Measurements from ENCODE around the gene TCEANC. TPM values are rescaled to one million over a fixed set of nuclear protein-coding genes. Genes with fewer than 3 reads are reported as not detected.
"Not testable (repeated sequence)": the region's sequence is repeated elsewhere in the genome, so short reads cannot be mapped to it uniquely, and the experiment has no call there.

Gene TCEANC
- total RNA-seq, 2 experiments from 2014 or later: 1.2 to 1.6 TPM

DNA sequence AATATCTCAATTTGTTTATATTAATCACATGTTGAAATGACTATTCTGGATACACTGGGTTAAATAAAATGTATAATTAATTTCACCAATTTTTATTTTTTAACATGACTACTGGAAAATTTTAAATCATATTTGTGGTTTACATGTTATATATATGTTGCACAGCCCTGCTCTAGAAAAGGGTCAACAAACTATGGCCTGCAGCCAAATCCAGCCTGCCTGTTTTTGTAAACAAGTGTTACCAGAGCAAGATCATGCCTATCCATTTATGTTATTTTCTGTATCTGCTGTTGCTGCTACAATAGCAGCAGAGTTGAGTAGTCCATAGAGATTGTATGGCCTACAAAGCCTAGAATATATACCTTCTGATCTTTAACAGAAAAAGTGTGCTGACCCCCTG lies 1.2 kb downstream of the TCEANC start:
- POLR2A ChIA-PET: no interaction called here
- CTCF ChIA-PET: interaction anchor here (1.2 kb wide), 1 partner anchor 8 kb away, joined by 6 read pairs; no protein-coding TSS in a partner anchor

DNA sequence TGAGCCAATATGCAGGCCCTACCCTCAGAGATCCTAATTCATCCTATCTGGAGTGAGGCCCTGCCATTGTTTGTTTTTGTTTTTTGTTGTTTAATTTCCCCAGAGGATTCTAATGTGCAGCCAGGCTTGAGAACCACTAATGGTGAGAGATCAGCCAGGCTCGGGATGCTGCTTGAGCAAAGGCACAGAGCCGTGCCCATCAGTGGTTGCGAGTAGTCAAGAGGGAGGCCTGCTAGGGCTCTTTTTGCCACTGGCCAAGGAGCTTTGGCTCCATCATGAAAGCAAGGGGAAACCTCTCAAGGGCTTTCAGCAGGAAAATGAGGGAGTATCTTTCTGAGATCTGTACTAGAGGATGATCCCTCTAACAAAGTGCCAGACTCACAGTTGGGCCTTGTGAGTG lies 2.7 kb downstream of the TCEANC start:
- ChIA-PET POLR2A (interaction anchor here (0.6 kb wide), 1 partner anchor 59 kb away, joined by 3 read pairs; no protein-coding TSS in a partner anchor), CTCF (interaction anchor here (1.2 kb wide), 1 partner anchor 79 kb away, joined by 3 read pairs; the partner anchor contains the start of genes OFD1 and TRAPPC2)

DNA sequence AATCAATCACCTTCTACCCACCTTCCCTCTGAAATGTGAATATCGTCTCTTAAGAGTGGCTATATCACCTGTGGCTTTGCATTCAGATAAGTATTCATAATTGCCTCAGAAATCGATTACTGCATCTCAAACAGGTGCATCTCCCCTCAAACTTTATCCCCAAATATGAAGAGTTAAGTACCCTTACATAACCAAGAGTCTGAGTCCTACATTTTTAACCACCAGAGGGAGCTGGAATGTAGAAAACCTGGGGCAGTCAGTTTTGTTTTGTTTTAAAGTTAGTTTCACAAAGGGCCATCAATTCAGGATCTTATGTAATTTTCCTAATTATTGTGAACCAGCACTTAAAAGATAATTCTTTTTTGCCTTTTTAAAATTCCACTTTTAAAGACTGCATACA lies 5.7 kb downstream of the TCEANC start:
- POLR2A ChIA-PET: no interaction called here
- CTCF ChIA-PET: no interaction called here

DNA sequence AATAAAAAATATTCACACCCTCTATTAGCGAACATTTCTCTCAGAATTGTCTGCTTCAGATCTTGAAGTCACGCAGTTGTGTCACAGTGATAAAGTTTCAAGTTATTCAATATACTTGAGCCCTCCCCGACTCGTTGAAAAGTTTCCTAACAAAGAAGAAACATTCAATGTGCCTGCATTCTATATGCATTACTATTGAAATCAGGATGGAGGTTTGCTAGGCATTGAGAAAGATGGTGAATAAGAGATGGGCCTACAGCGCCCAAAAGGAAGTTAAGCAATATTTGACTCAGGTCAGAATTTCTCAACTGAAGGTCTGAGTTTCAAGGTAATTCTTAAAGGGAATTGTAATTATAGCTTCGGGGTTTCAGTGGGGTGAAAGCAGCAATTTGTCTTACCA lies 6.1 kb downstream of the TCEANC start:
- CTCF ChIA-PET: interaction anchor here (0.7 kb wide), 1 partner anchor 357 kb away, joined by 3 read pairs; no protein-coding TSS in a partner anchor
- POLR2A ChIA-PET: interaction anchor here (0.7 kb wide), 1 partner anchor 694 kb away, joined by 4 read pairs; no protein-coding TSS in a partner anchor

DNA sequence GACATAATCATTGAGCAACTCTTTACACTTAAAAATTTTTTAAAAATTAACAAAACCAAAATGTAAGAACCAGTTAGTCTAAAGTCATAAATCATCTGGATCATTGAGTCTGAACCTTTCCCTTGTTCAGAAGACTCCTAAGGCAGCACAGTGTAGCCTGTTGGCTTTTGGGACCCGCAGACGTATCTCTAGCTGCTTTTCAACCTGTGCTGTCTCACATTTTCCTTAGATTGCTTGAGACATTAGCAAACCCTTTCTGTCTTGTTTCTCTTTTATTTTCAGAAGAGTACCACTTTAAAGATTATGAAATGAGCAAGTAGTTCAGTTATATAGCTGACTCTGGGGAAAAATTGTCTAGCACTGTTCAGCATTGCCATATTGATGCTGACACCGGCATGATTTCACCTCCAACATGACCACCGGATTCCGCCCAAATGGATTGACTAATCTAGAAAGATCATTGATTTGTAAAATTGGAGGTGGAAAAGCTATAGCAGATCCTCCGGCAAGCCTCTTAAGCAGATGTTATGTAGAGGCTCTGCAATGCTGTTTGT lies 8.9 kb downstream of the TCEANC start:
- ChIA-PET CTCF (interaction anchor here (0.7 to 2.1 kb wide), 2 partner anchors 8 to 32 kb away, joined by 3 to 6 read pairs; no protein-coding TSS in a partner anchor), POLR2A (interaction anchor here (1.3 kb wide), 1 partner anchor 26 kb away, joined by 9 read pairs; the partner anchor contains the start of gene RAB9A)

DNA sequence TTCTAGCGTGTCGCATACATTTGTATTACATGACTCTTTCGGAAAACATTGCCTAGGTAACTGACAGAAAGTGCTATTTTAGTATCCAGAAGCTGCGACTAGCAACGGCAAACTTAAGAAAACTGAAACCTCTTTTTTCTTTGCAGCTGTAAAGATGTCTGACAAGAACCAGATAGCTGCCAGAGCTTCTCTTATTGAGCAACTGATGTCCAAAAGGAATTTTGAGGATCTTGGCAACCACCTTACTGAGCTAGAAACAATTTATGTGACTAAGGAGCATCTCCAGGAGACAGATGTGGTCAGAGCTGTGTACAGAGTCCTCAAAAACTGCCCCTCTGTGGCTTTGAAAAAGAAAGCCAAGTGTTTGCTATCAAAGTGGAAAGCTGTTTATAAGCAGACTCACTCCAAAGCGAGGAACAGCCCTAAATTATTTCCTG lies 9.4 kb downstream of the TCEANC start:
- ChIA-PET POLR2A (interaction anchor here (1.3 kb wide), 1 partner anchor 26 kb away, joined by 9 read pairs; the partner anchor contains the start of gene RAB9A), CTCF (interaction anchor here (0.7 to 2.1 kb wide), 3 partner anchors 9 to 364 kb away, joined by 3 to 6 read pairs (median 3); no protein-coding TSS in a partner anchor)

DNA sequence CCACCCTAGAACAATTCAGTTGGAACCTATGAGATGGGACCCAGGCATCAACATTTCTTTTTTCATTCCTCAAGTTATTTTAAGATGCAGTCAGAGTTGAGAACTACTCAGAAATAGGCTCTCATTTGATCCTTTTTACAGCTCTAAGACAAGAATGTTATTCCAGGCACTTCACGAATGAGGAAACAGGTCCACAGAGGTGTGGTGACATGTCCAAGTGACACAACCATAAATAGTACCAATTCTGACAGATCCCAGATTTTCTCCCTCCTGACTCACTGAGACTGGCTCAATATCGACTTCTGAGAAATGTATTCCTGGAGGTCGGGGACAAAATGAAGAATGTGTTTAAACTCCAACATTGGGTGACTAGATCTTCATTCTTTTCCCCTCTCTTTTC lies 11.1 kb downstream of the TCEANC start:
- POLR2A ChIA-PET: no interaction called here
- CTCF ChIA-PET: no interaction called here

DNA sequence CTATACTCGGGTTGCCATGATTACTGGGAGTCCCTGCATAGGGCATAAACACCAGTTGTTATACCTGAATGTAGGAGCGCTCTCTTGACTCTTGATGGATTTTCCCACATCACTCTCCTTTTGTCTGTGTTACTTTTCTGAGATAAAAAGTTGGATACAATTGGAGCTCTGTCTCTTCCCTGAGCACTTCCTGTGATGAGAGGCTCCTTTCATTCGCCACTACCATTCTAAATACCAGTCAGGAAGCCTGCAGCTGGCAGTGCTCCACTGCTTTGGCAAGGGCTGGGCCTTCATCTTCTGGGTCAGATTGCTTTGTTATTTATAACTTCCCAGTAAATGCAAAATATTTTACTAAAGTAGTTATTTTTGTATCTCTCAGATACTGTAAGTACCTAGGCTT lies 13.9 kb downstream of the TCEANC start:
- ChIA-PET POLR2A (no interaction called here), CTCF (interaction anchor here (1.1 kb wide), 1 partner anchor 18 kb away, joined by 3 read pairs; no protein-coding TSS in a partner anchor)

DNA sequence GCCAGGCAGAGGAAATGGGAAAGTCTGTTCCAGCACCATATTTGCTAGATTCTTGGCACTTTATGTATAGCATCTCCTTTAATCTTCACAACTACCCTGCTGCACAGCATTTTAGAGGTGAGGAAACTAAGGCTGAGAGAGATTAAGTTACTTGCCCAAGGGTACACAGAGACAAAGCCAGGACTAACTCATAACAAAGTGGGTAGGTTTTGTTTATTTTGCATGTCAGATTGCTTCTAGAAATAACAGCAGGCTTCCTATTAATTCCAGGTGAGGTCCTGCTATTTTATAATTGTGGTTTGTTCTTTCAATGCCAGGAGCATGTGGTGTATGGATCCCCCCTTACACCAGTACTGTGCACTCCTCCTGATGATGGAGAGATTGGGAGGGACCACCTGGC lies 15.0 kb downstream of the TCEANC start:
- ChIA-PET CTCF (no interaction called here), POLR2A (no interaction called here)

DNA sequence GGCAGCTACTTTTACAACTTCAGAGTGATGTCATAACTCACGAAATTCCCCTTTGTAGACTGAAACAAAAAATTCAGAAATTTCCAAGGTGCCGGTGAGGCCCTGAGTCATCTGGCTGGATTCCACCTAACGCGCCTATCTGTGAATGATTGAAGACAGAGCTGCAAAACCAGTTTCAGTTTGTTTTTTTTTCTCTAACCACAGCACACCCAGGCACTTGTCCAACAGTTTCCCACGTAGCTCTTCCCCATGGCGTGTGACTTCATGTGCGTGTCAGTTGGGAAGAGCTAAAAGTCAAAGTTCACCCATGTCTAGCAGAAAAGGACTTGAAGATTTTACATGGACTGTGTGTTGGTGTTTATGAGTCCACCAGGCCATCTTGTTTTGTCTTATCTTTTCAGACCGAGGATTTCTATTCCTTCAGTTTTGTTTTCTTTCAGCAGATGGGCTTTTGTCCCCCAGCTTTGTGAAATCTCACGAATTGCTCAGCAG lies 16.4 kb downstream of the TCEANC start:
- ChIA-PET POLR2A (interaction anchor here (1.0 to 1.4 kb wide), 4 partner anchors 17 to 66 kb away, joined by 3 to 4 read pairs (median 4); partner anchors contain the start of genes OFD1, RAB9A and TRAPPC2), CTCF (interaction anchor here (1.7 kb wide), 2 partner anchors 17 to 67 kb away, joined by 5 to 6 read pairs; no protein-coding TSS in a partner anchor)

DNA sequence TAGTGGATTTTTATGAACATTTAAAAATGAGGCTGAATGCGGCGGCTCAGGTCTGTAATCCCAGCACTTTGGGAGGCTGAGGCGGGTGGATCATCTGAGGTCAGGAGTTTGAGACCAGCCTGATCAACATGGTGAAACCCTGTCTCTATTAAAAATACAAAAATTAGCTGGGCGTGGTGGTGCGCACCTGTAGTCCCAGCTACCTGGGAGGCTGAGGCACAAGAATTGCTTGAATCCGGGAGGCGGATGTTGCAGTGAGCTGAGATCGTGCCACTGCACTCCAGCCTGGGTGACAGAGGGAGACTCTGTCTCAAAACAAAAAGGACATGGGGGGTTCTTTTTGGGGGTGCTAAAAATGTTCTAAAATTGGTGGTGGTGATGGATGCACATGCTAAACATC lies 16.8 kb downstream of the TCEANC start:
- ChIA-PET POLR2A (interaction anchor here (1.0 to 1.4 kb wide), 4 partner anchors 17 to 65 kb away, joined by 3 to 4 read pairs (median 4); partner anchors contain the start of genes OFD1, RAB9A and TRAPPC2), CTCF (interaction anchor here (1.7 kb wide), 2 partner anchors 17 to 67 kb away, joined by 5 to 6 read pairs; no protein-coding TSS in a partner anchor)

DNA sequence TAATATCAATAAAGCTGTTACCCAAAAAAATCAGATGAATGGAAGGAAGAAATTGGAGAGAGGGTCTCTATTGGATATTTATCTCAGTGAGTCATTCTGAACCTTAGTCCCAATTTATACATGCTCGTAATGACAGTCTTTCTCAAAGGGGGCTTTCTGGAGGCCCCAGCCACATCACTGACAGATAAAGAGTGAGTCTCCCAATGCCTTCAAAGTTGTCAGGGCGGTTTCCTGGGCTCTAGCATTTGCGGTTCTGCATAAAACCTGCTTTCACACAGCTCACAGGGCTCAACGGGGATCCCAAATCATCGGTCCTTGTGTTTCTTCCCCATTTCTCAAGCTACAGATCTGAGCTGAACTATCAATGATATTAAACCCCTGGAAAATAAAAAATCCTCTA lies 17.3 kb downstream of the TCEANC start:
- CTCF ChIA-PET: interaction anchor here (1.7 kb wide), 2 partner anchors 16 to 66 kb away, joined by 5 to 6 read pairs; no protein-coding TSS in a partner anchor
- POLR2A ChIA-PET: interaction anchor here (0.7 to 1.0 kb wide), 2 partner anchors 16 to 21 kb away, joined by 3 to 4 read pairs; no protein-coding TSS in a partner anchor

DNA sequence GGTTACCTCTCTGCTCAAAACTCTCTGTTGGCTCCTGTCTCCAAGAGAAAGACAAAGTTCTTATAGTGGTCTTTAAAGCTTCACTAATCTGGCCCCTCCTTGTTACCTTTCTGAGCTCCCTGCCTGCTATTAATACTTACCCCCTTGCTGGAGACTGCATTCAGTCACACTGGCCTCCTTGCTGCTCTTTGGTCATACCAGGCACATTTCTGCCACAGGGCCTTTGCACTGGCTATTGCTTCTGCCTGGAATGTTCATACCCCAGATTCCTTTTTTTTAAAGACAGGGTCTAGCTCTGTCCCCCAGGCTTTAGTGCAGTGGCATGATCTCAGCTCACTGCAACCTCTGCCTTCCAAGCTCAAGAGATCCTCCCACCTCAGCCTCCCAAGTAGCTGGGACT lies 20.1 kb downstream of the TCEANC start:
- POLR2A ChIA-PET: no interaction called here
- CTCF ChIA-PET: no interaction called here

DNA sequence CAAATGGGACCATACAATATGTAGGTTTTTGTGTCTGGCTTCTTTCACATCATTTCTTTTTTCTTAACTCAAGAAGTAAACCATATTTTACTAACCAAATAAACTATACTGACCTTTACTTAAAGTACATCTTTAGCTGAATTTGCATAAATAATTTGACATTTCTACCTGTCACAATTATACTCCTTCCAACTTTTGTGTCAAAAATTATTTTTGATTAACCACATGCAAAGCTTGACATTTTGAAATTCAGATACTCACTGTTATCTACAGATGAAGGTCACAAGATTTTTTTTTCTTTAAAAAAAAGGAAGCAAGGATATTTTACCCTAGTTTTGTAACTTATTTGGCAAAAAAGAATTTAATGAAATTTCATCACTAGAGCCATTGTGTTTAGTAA lies 23.9 kb downstream of the TCEANC start:
- ChIA-PET POLR2A (no interaction called here), CTCF (no interaction called here)

DNA sequence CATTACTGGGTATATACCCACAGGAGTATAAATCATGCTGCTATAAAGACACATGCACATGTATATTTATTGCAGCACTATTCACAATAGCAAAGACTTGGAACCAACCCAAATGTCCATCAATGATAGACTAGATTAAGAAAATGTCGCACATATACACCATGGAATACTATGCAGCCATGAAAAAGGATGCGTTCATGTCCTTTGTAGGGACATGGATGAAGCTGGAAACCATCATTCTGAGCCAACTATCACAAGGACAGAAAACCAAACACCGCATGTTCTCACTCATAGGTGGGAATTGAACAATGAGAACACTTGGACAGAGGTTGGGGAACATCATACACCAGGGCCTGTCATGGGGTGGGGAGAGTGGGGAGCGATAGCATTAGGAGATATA lies 26.8 kb downstream of the TCEANC start:
- POLR2A ChIA-PET, CTCF ChIA-PET: not testable (repeated sequence)

DNA sequence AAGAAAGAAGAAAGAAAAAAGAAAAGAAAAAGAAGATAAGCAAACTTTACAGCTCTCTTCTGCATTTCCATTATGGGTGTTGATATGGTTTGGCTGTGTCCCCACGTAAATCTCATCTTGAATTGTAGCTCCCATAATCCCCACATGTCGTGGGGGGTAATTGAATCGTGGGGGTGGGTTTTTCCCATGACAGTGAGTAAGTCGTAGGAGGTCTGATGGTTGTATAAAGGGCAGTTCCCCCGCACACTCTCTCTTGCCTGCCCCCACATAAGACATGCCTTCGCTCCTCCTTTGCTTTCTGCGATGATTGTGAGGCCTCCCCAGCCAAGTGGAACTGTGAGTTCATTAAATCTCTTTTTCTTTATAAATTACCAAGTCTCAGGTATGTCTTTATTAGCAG lies 28.7 kb downstream of the TCEANC start:
- ChIA-PET POLR2A (no interaction called here), CTCF (no interaction called here)

DNA sequence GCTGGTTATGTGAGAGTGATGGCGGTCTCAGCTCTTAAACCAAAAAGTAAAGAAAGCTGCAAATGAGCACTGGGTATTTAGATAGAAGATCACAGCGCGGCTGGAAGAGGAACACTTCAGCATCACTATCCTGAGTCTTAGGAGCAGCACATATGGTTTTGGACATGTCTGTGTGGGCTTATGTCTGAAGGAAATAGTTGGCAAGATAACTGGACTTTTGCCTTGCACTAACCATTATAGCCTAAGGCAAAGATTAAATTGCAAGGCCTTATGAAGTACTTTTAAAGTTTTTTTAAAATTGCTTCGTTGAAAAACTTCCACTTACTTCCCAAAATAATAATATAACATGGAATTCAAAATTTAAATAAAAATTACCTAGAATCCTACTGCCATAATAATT lies 31.4 kb downstream of the TCEANC start:
- ChIA-PET POLR2A (interaction anchor here (1.6 kb wide), 1 partner anchor 51 kb away, joined by 3 read pairs; the partner anchor contains the start of gene OFD1), CTCF (interaction anchor here (0.8 kb wide), 1 partner anchor 18 kb away, joined by 3 read pairs; no protein-coding TSS in a partner anchor)

DNA sequence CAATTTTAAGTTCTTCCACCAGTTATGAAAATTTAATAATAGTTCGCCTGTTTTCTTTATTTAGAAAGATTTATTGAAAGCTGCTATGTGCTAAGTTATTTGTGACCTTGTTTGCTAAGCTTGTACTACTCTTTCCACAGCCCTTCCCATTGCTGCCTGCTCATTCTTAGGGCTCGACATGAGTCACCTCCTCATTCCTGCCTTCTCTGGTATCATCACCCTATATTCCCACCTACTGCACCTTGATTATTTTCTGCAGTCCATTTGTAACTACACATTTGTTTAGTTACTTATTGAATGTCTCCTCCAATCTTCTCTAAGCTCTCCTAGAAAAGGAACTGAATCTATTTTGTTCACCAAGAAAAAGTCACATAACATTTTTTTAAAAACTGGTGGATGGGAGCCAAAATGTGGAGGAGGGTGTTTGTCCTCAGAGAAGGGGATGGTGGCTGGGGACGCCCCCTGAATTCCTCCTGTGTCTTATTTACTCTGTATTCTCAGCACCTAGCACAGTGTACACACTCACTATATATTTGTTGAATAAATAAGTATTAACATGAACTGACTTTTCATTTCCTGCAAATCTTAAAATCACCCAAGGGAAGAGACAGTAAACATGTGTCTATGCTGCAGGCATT lies 32.3 kb downstream of the TCEANC start:
- ChIA-PET CTCF (interaction anchor here (0.8 kb wide), 1 partner anchor 19 kb away, joined by 3 read pairs; no protein-coding TSS in a partner anchor), POLR2A (interaction anchor here (0.6 to 1.6 kb wide), 2 partner anchors 50 to 1654 kb away, joined by 3 read pairs; partner anchors contain the start of gene OFD1)

DNA sequence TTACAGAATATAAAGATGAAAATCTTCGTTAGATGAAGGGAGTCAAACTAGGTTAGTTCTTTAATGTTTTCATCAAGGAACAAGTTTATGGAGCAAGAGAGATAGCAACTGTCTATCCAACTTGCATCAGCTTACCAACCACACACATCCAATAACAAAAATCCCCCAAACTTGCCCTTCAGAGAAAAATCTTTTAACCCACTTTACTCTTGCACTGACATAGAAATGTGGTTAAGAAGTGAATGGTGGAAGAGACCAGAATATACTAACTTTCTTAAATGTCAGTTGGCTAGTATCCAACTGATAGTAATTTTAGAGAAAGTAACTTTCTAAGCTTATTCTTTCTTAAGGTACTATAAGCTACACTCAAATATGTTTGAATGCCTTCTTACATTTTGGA lies 34.3 kb downstream of the TCEANC start:
- POLR2A ChIA-PET: interaction anchor here (1.8 to 1.9 kb wide), 2 partner anchors 25 to 47 kb away, joined by 7 to 9 read pairs; partner anchors contain the start of genes OFD1 and TRAPPC2
- CTCF ChIA-PET: interaction anchor here (1.6 to 1.9 kb wide), 2 partner anchors 18 to 48 kb away, joined by 5 to 6 read pairs; partner anchors contain the start of genes OFD1 and TRAPPC2
